Kidney glomerular epithelial cell (primary cell): ENCODE measurements around the gene XPO6.

Experiments
- DNase-seq: peaks from one replicate; lab custom pipeline; 2025; lab: John Stamatoyannopoulos, UW

Gene XPO6

GRCh38 chr16:28062261-28062846 lies 149.4 kb downstream of the XPO6 start:
- no peak for DNase-seq

DNA sequence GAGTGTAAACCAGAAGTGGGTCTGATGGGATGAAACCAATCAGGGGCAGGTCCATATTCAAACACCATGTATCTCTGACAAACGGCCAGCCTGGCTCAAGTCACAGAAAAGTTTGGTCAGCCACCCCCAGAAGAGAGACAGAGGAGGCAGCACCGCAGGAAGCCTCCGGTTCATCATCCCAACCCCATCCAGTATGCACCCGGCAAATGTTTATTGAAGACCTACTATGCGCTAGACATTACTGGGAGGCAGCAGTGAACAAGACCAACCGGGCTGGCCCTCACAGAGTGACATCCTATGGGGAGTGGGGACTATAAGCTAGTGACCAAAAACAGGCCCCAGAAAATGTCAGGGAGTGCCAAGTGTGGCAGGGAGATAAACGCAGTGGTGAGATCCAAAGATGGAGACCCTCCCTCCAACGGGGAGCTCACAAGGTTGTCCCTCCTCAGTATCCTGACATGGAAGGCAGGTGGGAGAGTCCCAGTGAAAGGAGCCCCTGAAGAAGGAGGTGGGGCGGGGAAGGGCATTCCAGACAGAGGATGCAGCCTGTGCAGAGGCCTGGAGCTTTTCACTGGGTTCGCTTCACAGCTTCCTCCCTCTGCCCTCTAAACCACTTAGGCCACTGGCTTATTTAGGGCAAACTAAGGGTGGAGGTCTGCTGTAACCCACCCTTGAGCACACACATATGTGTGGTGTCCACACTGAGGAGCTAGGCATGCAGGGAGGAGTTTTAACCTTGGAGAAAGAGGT lies 150.2 kb downstream of the XPO6 start:
- DNase-seq = no peak

DNA sequence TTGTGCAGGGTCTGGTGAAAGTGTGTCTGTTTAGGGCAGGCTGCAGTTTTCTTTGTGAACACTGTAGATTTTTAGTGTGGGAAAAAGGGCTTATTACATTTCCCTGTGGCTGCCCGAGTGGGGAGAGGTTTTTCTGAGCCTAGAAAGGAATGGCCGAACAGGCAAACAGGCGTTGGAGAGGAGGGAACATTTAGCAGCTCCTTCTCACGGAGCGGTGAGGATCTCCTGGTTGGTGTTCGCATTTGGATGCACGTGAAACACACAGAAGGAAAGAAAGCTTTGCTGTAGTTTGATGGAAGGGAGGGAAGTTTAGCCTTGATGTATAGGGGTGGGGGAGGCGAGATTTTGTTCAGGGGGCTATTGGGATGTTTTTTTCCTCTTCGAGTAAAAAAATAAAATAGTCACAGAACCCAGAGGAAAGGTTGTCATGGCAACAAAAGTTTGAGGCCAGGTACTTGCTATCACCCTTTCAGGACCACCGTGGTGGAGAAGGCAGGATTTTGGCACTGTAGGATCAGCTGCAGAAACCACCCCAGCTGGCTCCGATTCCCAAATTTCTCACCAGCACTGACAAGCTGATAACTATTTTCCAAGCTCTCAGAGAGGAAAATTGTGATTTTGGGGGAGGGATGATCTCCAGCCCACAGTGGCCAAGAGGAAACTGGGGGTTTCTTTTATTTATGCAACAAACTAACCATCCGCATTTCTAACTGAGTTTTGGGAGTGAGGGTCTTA lies 151.8 kb downstream of the XPO6 start:
- DNase-seq = no peak

GRCh38 chr16:28058839-28059589 lies 152.8 kb downstream of the XPO6 start:
- no peak for DNase-seq

GRCh38 chr16:28057949-28058348 lies 153.8 kb downstream of the XPO6 start:
- DNase-seq = no peak

DNA sequence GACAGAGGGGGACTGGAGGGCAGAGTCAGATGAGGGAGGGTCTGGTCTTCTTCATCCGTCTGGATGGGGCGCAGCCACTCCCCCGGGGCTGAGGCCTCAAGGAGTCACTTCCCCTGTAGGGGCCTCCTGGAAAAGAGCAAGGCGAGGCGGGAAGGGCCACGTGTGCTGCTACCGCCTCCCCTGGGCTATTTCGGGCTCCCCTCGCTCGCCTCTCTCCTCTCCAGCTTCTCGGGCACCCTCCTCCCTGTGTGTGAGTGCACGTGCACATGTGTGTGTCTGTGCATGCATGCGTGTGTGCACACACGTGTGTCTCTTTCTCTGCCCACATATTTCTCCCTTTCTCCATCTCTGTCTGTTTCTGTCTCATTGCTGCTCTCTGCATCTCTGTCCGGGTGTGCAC lies 158.3 kb downstream of the XPO6 start:
- no peak for DNase-seq

- DNase-seq = no peak
These were observed 159.3 kb downstream of the XPO6 start for GRCh38 chr16:28052274-28053128.

- DNase-seq = no peak
These were observed 160.3 kb downstream of the XPO6 start for GRCh38 chr16:28051486-28051885.
